Measurements from ENCODE around the gene CLPTM1L. TPM values are rescaled to one million over a fixed set of nuclear protein-coding genes. Genes with fewer than 3 reads are reported as not detected.
A peak's percentile ranks its signal among the peaks of the same experiment; 100 is the strongest.
"Not testable (repeated sequence)": the region's sequence is repeated elsewhere in the genome, so short reads cannot be mapped to it uniquely, and the experiment has no call there.

CLPTM1L gene
- total RNA-seq, 2 donors from 2014 or later = 93.1 to 102 TPM

DNA sequence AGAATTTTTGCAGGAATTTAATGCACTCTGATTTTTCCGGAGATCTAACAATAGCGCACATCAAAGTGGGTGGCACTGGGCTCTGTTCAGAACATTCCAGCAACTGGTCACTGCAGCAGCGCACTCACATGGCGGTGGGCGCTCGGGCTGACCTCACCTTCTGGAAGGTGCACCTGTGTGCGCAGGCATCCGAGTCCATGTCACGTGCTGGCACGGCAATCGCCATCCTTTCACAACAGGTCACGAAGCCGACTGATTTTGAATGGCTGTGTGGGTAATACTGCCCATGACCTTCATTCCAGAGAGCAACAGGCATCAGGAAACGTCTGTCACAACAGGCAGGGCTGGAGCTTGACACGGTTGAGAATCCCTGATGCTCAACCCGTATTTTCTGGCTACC lies 18.7 kb upstream of the CLPTM1L start:
- ATAC-seq = no peak
- intact Hi-C loops (cut with DNase I, micrococcal nuclease) = no loop called here
- no peak for DNase-seq

DNA sequence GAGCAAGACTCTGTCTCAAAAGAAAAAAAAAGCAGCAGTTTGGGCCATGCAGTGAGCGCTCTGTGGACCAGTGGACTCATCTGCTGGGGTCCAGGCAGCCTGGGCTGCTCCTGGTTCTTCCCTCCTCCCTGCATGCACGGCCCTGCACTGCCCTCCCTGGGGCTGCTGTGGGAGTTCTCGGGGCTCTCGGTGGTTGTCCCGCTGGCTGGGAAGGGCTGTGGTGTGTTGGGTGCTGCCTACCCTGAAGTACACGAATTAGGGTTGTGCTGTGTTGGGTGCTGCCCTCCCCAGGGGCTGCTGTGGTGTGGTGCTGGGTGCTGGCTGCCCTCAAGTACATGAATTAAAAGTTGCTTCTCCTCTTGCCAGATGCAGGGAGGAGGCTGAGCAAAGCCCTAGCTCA lies 18.3 kb upstream of the CLPTM1L start:
- no peak for DNase-seq
- ATAC-seq = no peak

DNA sequence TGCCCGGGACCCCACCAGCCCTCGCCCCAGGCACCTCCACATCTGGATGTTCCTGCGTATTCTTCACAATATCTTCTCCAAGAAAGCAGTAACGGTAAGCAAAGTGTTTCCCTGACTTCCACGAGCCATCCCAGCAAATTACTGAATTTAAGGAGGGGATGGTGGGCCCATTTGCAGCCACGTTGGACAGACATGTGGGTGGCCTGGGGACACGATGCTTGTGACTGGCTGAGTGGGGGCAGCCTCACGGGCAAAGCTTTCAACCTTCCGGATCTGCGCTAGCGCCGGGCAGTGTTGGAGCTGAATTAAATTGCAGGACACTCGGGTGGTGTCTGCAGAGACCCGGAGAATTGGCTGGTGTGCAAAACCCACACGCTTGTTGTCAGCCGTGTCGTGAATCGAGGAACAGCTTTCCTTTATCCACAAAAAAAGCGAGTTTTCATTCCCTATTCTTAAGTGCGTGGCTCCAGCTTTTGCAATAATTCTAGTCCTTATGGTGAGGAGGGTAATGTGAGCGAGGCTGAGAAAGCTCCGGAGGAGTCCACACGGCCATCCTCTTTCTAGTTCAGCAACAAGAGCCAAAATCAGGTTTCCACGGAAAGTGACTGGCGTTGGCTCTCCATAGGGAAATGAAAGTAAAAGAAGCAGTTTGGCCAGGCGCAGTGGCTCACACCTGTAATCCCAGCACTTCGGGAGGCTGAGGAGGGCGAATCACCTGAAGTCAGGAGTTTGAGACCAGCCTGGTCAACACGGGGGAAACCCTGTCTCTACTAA lies 17.5 kb upstream of the CLPTM1L start:
- ATAC-seq (no peak), DNase-seq (no peak)
- intact Hi-C loops (cut with DNase I, micrococcal nuclease) = no loop called here

More for the DNA sequence above, 18.3 kb upstream of the CLPTM1L start:
- intact Hi-C loops (cut with DNase I, micrococcal nuclease) = no loop called here

DNA sequence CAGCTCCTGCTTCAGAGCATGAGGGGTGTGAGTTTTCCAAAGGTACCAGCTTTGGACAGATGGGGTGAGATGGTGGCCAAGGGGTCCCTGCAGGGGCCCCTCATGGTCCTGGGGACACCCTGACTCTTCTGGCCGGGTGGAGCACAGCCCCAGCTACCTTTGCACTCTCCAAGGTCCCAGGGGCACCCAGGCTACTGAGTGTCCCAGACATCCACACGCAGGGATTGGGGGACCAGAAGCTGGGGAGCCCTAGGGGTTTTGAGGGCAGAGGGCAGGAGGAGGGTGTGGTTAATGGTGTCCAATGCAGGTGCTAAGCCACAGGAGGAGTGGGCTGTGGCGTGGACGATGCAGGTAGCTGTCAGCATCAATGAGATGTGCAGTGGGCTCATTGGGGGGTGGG lies 16.0 kb upstream of the CLPTM1L start:
- DNase-seq (no peak), ATAC-seq (no peak)
- intact Hi-C loops (cut with DNase I, micrococcal nuclease) = no loop called here

DNA sequence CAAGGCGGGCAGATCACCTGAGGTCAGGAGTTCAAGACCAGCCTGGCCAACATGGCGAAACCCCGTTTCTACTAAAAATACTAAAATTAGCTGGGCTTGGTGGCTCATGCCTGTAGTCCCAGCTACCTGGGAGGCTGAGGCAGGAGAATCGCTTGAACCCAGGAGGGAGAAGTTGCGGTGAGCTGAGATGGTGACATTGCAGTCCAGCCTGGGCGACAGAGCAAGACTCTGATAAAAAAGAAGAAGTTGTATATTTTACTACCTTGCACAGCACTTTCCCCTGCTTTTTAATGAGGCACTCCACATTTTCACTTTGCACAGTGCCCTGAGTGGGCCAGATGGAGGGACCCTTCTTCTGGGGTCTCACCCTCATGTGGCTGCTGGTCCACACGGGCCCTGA lies 15.5 kb upstream of the CLPTM1L start:
- DNase-seq; ATAC-seq; intact Hi-C loops (cut with DNase I, micrococcal nuclease): not testable (repeated sequence)

DNA sequence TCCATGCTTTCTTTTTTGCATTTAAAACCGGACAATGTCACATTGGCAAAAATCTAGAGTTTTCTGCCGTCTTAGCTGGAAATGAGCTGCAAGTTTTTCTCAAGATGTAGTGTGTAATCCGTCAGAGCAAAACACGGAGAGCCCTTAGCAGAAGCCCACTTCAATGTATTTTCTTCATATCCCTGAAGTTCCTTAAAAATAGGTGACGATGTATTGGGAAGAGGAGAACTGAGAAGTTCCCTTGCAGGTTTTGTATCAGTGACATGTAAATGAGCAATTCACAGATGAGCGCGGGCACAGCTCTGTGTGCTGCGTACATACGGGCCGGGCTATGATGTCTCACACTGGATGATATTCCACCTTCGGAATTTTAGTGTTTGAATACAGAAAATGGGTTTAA lies 14.8 kb upstream of the CLPTM1L start:
- DNase-seq (no peak), ATAC-seq (no peak)
- intact Hi-C loops (cut with DNase I, micrococcal nuclease) = no loop called here

DNA sequence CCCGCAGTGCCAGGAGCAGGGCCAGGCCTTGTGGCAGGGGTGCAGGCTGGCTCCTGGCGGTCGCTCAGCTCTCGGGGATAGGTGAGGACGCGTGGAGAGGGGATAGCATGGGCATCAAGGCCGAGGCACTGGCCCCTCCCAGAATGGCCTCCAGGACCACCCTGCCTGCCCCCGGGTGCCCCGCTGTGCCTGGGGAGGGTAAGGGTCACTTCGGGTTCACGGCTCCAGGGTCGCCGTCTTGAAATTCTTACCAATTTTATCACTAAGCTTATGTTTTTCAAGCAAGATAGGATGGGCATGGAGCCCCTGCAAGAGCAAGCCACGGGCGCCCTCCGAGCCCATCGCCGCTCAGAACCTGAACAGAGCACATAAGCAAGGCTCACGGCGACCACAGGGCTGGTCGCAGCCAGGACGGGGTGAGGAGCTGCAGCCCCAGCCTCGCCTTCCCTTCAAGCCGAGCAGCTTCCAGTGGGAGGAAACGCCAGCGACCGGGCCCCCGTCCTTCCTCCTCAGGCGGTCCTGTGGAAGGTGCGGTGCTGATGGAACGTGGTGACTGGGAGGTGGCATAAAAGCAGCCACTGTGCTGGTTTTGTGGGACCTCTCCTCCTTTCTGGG lies 14.2 kb upstream of the CLPTM1L start:
- ATAC-seq (no peak), DNase-seq (no peak)
- intact Hi-C loops (cut with DNase I, micrococcal nuclease) = no loop called here

DNA sequence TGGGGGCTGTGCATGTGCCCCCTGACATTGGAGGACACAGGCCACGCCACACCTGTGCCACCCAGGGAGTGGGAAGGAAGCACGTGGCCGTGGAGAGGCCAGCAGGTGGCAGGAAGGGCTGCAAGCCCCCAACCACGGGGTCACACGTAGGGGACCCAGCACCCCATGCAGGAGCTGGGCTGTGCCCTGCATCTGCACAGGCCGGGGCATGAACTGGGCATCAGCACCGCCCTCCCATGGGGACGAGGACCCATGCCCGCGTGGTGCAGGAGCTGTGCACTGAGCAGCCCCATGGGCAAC lies 13.8 kb upstream of the CLPTM1L start:
- no peak for ATAC-seq
- intact Hi-C loops (cut with DNase I, micrococcal nuclease) = no loop called here
- no peak for DNase-seq

DNA sequence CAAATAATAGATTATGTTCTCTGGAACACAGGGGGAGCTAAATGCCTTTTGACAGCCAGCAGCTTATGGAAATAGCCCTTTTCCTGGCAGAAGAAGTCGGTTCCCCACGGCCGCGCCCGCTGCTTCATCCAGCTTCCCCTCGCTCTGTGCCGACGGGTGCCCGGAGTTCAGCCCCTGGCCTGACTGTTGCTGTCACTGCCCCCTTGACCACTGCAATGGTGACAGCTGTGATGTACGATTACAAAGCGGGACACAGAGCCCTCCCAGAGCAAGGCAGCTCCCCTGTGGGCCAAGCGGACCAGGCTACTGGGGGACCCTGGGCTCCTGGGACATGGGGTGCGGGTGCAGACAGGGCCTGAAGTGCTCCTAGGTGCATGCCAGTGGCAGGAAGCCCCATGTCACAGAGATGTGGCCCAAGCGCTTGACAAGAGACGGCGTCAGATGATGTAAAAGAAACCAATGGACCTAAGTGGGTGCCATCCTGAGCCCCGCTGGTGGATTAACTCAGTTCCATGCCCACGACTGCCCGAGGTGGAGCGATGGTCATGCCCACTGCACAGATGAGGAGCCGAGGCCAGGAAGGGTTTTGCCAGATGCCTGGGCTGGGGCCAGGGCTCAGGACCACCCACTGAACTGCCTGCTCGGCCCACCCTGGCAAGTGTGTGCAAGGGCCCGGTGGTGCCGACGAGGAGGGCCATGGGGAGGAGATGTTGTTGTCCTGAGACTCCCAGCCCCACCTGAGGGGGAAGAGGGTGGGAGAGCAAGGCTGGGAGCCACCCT lies 13.2 kb upstream of the CLPTM1L start:
- intact Hi-C loops (cut with DNase I, micrococcal nuclease) = no loop called here
- DNase-seq = no peak
- no peak for ATAC-seq

DNA sequence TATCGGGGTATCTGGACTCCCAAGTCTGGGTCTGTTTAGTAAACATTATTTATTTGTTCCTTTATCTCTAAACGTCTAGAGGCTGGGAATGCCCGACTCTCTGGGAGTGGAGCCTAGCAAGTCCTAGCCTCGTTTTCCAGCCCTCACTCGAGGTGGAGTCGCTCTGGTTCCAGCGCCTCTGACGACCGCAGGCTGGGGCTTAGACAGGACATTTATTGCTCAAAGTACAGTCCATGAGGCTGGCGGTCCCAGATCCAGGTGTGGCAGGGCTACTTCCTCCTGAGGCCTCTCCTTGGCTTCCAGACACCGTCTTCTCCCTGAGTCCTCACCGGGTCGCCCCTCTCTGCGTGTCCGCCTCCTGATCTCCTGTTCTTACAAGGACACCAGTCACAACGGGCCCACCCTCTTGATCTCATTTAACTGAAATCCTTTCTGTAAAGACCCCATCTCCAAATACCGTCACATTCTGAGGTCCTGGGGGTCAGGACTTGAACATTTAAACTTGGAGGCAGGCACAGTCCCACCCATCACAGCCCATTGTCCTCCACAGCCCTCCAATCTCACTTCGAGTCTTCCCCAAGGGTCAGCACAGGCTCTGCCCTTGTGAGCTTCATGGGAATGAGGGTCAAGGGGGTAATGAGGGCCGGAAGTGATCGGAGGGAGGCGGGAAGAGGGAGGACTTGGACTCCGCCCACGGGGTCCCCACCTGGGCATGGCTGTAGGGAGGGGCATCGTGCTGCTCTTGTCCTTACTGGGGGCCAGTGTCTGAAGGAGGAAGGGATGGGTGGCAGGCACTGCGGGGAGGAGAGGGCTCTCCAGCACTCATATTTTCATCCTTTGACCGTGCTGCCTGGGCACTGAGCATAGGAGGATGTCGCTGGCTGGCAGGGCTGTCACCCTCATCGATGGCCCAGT lies 12.2 kb upstream of the CLPTM1L start:
- ATAC-seq (peak; percentile 34), DNase-seq (no peak)
- intact Hi-C loops (cut with DNase I, micrococcal nuclease) = no loop called here

DNA sequence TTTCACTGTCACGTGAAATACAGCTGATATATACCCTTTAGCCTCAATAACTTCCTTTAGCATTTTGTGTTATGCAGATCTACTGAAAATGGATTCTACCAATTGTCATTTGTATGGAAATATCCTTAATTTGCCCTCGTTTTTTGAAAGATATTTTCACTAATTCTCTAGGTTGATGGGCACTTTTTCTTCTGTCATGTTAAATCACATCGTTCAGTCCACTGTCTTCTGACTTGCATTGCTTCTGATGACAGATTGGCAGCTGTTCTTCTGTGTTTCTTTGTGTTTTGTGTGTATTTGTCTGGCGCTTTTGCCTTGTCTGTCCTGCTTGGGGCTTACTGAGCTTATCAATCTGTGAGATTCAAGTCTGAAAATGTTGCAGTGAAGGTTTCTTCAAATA lies 9.7 kb upstream of the CLPTM1L start:
- no peak for ATAC-seq
- intact Hi-C loops (cut with DNase I, micrococcal nuclease) = no loop called here

DNA sequence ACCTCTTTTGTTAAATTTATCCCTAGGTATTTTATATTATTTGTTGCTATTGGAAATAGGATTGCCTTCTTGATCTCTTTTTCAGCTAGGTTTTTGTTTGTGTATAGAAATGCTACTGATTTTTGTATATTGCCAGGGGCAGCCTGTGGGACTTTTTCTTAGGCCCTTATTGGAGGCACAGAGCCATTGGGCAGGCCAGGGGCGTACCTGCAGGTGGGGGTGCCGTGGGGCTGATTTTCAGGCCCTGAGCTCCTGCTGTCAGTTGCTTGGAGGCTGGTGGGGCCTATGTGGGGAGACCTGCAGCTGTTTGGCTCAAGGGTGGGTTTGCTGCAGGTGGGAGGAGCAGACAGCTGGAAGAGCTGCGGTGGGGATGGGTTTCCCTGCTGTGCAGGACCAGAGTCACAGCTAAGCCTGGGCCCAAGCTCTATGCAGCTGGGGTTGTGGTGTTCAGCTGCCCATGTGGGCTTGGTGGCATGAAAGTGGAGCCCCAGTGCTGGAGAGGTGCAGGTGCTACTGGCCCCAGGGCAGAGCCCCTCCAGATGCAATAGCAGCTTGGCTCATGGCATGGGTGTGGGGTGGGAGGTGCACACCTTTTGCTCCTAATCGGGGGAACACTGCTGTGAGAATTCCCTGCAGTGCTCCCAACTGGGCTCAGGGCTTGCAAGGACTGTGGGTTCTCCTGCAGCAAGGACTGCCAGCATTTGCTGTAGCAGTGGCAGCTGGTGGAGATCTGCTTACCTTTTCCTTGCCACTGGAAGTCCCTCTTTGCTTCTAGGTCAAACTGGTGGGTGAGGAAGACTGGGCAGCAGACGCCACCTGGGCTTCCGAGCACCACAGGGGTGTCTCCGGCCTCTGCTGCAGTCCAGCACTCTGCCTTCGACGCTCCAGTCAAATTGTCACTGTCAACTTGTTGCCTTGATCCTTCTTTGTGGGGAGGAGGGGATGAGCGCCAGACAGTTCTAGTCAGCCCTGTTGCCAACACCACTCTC lies 7.6 kb upstream of the CLPTM1L start:
- no peak for ATAC-seq
- no peak for DNase-seq
- intact Hi-C loops (cut with DNase I, micrococcal nuclease) = no loop called here

More for the DNA sequence above, 9.7 kb upstream of the CLPTM1L start:
- no peak for DNase-seq

DNA sequence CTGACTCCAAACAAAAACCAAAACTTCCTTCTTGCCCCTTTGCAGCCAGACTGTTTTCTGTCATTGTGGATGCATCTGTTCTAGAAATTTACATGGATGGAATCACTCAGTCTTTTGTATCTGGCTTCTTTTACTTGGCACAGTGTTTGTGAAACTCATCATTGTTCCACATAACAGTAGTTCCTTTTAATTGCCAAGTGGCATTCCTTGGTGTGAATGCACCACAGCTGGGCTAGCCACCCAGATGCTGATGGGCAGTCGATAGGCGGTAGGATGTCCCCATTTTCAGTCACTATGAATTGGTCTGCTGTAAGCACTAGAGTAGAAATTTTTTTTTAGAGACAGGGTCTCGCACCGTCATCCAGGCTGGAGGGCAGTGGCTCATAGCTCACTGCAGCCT lies 6.3 kb upstream of the CLPTM1L start:
- ATAC-seq = no peak
- DNase-seq = no peak
- intact Hi-C loops (cut with DNase I, micrococcal nuclease) = no loop called here

DNA sequence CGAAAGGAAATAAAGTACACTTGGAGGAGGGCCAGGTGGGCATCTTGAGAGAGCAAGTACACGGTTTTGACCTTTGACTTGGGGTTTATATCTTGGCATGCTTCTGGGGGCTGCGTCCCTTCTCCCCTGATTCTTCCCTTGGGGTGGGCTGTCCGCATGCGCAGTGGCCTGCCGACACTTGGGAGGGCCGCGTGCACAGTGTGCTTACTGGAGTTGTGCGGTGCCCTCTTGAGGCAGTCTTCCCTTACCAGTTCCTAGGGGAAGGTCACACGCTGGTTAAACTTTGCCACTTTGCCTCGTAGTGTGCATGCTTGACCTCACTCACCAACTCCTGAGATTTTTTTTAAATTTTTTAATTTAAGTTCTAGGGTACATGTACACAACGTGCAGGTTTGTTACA lies 4.3 kb upstream of the CLPTM1L start:
- DNase-seq = no peak
- intact Hi-C loops (cut with DNase I, micrococcal nuclease) = no loop called here
- no peak for ATAC-seq

DNA sequence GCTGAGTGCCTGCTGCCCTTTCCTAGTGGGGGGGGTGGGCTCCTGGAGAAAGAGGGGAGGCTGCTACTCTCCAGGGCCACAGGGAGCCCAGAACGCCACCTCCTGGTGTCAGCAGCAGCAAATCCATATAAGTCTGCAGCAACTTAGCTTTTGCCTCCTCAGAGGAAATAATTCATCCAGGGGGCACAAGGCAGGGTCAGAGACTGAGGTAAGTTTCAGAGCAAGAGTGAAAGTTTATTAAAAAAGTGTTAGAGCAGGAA lies 4.0 kb upstream of the CLPTM1L start:
- no peak for ATAC-seq
- intact Hi-C loops (cut with DNase I, micrococcal nuclease) = no loop called here
- DNase-seq = no peak

DNA sequence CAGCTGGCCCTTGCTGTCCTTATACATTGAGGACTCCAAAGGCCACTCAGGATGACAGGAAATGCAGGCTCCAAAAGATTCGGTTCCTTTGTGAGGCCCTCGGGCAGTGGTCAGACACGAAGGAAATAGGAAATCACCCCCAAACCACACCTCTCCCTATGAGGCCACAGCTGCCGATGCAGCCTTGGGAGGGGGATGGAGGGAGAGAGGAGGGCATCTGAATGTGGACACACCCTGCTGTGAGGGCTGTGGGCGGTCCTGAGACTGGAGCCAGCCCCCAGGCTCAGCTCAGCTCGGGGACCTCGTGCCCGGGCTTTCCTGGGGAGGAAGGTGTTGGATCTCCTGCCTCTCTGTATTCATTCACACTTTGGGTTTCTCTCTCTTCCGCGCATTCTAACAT lies 2.7 kb upstream of the CLPTM1L start:
- DNase-seq = no peak
- intact Hi-C loops (cut with DNase I, micrococcal nuclease) = no loop called here
- ATAC-seq = no peak

DNA sequence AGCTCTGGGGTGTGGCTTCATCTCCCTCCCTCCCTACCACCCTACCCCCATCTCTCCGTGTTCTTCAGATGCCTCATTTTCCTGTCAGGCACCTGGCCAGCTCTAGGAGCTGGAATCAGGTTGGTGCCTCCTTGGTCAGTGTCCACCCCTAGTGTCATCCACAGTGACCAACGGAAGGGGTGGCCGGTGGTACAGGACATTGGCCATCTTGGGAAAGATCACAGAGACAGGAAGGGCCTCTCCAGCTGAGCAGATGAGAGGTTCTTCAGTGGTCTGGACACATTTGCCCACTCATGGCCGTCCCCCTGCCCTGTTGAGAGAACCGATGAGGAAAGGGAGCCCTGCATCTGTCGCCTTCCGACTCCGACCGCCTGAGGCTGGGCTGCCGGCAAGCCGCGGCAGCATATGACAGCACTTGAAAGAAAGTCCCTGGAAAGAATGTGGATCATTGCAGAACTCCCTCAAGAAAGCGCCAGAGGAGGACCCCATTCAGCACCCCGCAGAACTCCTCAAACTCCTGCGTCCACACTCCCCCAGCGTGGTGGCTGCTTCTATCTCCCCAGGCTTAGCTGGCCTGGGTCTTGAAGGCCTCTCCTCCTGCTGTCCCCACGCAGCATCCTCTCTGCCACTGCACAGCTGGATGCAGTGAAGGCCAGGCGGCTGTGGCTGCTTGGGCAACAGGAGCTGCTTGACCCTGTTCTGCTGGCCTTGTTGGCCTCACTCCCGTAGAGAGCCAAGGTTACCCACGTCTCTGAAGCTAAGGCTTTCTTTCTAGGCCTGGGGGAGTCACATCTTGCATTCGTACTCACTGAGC lies 1.9 kb upstream of the CLPTM1L start:
- intact Hi-C loops (cut with DNase I, micrococcal nuclease) = no loop called here
- ATAC-seq (no peak), DNase-seq (peak in 1 of 2 donors; percentile 7)

Measured in left colon (tissue), 2 donors.